ENCODE data around the gene MKNK1.

DNA sequence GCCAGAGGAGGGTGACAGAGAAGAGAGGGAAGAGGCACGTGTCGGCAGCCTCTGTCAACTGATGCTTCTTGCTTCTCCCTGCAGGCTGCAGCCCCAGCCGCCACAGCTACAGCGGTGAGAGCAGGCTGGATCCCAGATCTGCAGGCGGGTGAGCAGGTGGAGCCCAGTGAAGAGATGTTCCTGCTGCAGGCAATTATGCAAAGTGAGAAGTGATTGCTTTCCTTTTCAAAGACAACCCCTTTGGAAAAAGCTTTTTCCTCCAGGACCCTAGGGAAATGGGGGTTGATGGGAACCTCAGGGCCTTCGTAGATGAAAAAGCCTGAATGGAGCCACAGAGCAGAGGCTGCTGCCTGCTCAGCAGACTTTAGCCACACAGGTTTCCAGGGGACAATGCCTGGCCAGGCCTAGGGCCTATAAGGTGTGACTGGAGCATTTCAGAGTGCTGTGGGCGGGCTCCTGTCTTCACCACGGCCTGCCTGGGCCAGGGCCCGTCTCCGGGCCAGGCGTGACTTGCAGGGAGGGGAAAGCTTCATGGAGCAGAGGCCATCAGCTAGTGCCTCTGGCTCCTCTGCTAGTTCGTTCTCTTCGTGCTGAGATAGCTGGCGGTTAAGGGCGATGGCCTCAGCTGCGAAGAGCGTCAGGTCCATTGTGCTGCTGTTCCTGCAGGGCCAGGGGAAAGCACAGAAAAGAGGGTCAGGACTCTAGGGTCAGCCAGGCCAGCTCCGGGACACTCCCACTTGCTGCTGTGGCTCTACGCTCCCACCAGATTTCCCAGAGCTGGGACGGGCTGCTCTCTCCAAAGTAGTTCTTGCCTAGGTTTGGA lies 45.7 kb downstream of the MKNK1 start:
- TF ChIP-seq, protein P1, sequence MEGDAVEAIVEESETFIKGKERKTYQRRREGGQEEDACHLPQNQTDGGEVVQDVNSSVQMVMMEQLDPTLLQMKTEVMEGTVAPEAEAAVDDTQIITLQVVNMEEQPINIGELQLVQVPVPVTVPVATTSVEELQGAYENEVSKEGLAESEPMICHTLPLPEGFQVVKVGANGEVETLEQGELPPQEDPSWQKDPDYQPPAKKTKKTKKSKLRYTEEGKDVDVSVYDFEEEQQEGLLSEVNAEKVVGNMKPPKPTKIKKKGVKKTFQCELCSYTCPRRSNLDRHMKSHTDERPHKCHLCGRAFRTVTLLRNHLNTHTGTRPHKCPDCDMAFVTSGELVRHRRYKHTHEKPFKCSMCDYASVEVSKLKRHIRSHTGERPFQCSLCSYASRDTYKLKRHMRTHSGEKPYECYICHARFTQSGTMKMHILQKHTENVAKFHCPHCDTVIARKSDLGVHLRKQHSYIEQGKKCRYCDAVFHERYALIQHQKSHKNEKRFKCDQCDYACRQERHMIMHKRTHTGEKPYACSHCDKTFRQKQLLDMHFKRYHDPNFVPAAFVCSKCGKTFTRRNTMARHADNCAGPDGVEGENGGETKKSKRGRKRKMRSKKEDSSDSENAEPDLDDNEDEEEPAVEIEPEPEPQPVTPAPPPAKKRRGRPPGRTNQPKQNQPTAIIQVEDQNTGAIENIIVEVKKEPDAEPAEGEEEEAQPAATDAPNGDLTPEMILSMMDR (IDR thresholded peaks at IDR 0.05) = no peak
- TF ChIP-seq, protein P2, sequence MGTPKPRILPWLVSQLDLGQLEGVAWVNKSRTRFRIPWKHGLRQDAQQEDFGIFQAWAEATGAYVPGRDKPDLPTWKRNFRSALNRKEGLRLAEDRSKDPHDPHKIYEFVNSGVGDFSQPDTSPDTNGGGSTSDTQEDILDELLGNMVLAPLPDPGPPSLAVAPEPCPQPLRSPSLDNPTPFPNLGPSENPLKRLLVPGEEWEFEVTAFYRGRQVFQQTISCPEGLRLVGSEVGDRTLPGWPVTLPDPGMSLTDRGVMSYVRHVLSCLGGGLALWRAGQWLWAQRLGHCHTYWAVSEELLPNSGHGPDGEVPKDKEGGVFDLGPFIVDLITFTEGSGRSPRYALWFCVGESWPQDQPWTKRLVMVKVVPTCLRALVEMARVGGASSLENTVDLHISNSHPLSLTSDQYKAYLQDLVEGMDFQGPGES (IDR thresholded peaks at IDR 0.05; ENCODE audit: low read depth, low read length) = no peak
- TF ChIP-seq NFIC (IDR thresholded peaks at IDR 0.05; ENCODE audit: borderline replicate concordance) = no peak

Measured in SK-N-SH (cell line).